ENCODE results near the gene CSGALNACT2. TPM values are rescaled to one million over a fixed set of nuclear protein-coding genes. Genes with fewer than 3 reads are reported as not detected.
"Not testable (repeated sequence)": the region's sequence is repeated elsewhere in the genome, so short reads cannot be mapped to it uniquely, and the experiment has no call there.

Gene CSGALNACT2
- total RNA-seq, 1 experiment from 2014 or later, result 10.0 TPM

DNA sequence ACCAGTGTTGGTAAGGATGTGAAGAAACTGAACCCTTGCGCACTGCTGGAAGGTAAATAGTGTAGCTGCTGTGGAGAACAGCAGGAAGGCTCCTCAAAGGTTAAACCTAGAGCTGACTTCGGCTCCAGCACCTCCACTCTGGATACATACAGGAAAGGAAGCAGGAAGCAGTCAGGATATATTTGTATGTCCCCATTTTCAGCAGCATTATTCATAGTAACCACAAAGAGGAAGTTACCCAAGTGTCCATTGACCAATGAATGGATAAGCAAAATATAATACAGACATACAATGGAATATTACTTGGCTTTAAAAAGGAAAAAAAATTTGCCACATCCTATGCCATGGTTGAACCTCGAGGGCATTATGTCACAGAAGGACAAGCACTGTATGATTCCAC lies 46.4 kb upstream of the CSGALNACT2 start:
- TF ChIP-seq, protein P1, sequence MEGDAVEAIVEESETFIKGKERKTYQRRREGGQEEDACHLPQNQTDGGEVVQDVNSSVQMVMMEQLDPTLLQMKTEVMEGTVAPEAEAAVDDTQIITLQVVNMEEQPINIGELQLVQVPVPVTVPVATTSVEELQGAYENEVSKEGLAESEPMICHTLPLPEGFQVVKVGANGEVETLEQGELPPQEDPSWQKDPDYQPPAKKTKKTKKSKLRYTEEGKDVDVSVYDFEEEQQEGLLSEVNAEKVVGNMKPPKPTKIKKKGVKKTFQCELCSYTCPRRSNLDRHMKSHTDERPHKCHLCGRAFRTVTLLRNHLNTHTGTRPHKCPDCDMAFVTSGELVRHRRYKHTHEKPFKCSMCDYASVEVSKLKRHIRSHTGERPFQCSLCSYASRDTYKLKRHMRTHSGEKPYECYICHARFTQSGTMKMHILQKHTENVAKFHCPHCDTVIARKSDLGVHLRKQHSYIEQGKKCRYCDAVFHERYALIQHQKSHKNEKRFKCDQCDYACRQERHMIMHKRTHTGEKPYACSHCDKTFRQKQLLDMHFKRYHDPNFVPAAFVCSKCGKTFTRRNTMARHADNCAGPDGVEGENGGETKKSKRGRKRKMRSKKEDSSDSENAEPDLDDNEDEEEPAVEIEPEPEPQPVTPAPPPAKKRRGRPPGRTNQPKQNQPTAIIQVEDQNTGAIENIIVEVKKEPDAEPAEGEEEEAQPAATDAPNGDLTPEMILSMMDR (IDR thresholded peaks at IDR 0.05; ENCODE audit: unreplicated experiment), result no peak
- intact Hi-C loops (cut with micrococcal nuclease; ENCODE audit: unreplicated experiment), result no loop called here
- H3K4me1 Mint-ChIP-seq (ENCODE audit: low read depth, unreplicated experiment), result no peaks in the 10 kb centered on the region
- H3K9me3 Mint-ChIP-seq (ENCODE audit: low read depth, unreplicated experiment), result no peaks in the 10 kb centered on the region
- DNase-seq, result no peak
- BruUV-seq (replicated peaks), result no TSS peak
- H3K4me3 Mint-ChIP-seq (ENCODE audit: low read depth, unreplicated experiment), result no peak overlapping the region
- H3K27ac Mint-ChIP-seq (ENCODE audit: unreplicated experiment), result no peak overlapping the region
- peaks cover 80% of the 10 kb centered on the region for H3K27me3 Mint-ChIP-seq (ENCODE audit: unreplicated experiment)
- CTCF ChIA-PET, result no interaction called here
- H3K36me3 Mint-ChIP-seq (ENCODE audit: insufficient read depth, unreplicated experiment), result no peaks in the 10 kb centered on the region

GRCh38 chr10:43093423-43094076 lies 44.7 kb upstream of the CSGALNACT2 start:
- Mint-ChIP-seq H3K4me3 (ENCODE audit: low read depth, unreplicated experiment) (no peak overlapping the region), H3K36me3 (ENCODE audit: insufficient read depth, unreplicated experiment) (no peaks in the 10 kb centered on the region), H3K27me3 (ENCODE audit: unreplicated experiment) (peaks cover 80% of the 10 kb centered on the region), H3K27ac (ENCODE audit: unreplicated experiment) (no peak overlapping the region), H3K4me1 (ENCODE audit: low read depth, unreplicated experiment) (no peaks in the 10 kb centered on the region), H3K9me3 (ENCODE audit: low read depth, unreplicated experiment) (no peaks in the 10 kb centered on the region)
- intact Hi-C loops (cut with micrococcal nuclease; ENCODE audit: unreplicated experiment), result no loop called here
- no TSS peak for BruUV-seq (replicated peaks)
- DNase-seq, result no peak
- TF ChIP-seq, protein P1 (IDR thresholded peaks at IDR 0.05; ENCODE audit: unreplicated experiment), result no peak
- CTCF ChIA-PET, result no interaction called here

DNA sequence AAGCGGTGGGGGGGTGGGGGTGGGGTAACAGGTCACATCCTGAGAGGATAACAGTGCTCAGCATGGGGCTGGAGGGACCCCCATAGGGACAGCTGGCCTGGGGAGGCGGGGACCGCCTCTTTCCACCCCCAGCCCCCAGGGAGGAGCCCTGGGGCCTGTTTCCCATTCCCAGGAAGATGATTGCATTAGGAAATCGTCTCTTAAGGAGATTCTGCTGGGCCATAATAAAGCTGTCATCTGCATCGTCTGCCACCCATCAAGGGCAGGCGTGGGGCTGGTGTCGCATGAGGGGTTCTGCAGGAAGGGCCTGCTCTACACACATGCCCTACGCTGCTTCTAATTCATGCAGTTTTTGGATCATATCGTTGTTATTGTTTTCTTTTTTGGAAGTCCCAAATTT lies 44.2 kb upstream of the CSGALNACT2 start:
- DNase-seq, result no peak
- H3K9me3 Mint-ChIP-seq (ENCODE audit: low read depth, unreplicated experiment), result no peaks in the 10 kb centered on the region
- TF ChIP-seq, protein P1 (IDR thresholded peaks at IDR 0.05; ENCODE audit: unreplicated experiment), result no peak
- H3K27me3 Mint-ChIP-seq (ENCODE audit: unreplicated experiment), result peaks cover 77% of the 10 kb centered on the region
- no peak overlapping the region for H3K27ac Mint-ChIP-seq (ENCODE audit: unreplicated experiment)
- H3K4me3 Mint-ChIP-seq (ENCODE audit: low read depth, unreplicated experiment), result no peak overlapping the region
- intact Hi-C loops (cut with micrococcal nuclease; ENCODE audit: unreplicated experiment), result no loop called here
- CTCF ChIA-PET, result no interaction called here
- no peaks in the 10 kb centered on the region for H3K36me3 Mint-ChIP-seq (ENCODE audit: insufficient read depth, unreplicated experiment)
- no peaks in the 10 kb centered on the region for H3K4me1 Mint-ChIP-seq (ENCODE audit: low read depth, unreplicated experiment)
- no TSS peak for BruUV-seq (replicated peaks)

- CTCF ChIA-PET; H3K27ac Mint-ChIP-seq (ENCODE audit: unreplicated experiment); H3K4me1 Mint-ChIP-seq (ENCODE audit: low read depth, unreplicated experiment); intact Hi-C loops (cut with micrococcal nuclease; ENCODE audit: unreplicated experiment); BruUV-seq (replicated peaks); DNase-seq; H3K9me3 Mint-ChIP-seq (ENCODE audit: low read depth, unreplicated experiment); H3K36me3 Mint-ChIP-seq (ENCODE audit: insufficient read depth, unreplicated experiment); H3K4me3 Mint-ChIP-seq (ENCODE audit: low read depth, unreplicated experiment): not testable (repeated sequence)
- H3K27me3 Mint-ChIP-seq (ENCODE audit: unreplicated experiment), result peaks cover 88% of the 10 kb centered on the region
Measured at GRCh38 chr10:43099339-43099738, 38.9 kb upstream of the CSGALNACT2 start.

DNA sequence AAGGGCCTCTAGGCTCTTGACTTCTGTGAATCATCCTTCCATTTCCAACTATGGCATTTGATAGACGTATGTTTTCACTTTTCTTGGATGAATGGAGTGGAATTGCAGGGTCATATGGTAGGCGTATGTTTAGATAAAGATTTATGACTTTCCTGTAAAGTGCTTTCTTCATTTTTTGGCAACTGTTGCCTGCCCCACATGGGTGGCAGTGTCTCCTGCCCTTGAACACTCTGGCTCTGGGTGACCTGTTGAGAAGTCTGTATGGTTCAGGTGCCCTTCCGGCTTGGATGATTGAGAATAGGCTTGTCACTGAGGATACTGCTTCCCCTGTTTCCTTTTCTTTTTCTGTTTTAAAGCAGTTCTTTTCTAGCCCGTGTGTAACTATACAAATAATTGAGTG lies 38.3 kb upstream of the CSGALNACT2 start:
- no TSS peak for BruUV-seq (replicated peaks)
- DNase-seq, result no peak
- Mint-ChIP-seq H3K4me1 (ENCODE audit: low read depth, unreplicated experiment) (no peaks in the 10 kb centered on the region), H3K9me3 (ENCODE audit: low read depth, unreplicated experiment) (no peaks in the 10 kb centered on the region), H3K27ac (ENCODE audit: unreplicated experiment) (no peak overlapping the region), H3K27me3 (ENCODE audit: unreplicated experiment) (peaks cover 82% of the 10 kb centered on the region), H3K4me3 (ENCODE audit: low read depth, unreplicated experiment) (no peak overlapping the region), H3K36me3 (ENCODE audit: insufficient read depth, unreplicated experiment) (peaks cover 2% of the 10 kb centered on the region)
- CTCF ChIA-PET, result no interaction called here
- TF ChIP-seq, protein P1 (IDR thresholded peaks at IDR 0.05; ENCODE audit: unreplicated experiment), result no peak
- intact Hi-C loops (cut with micrococcal nuclease; ENCODE audit: unreplicated experiment), result no loop called here
